Activated CD8-positive, alpha-beta T cell treated with anti-CD3 and anti-CD28 coated beads, Interleukin-2, amount 10 ng/mL, durations not matched to agents 7 days and 5 days (primary cell): ENCODE results near the gene DAPK2. TPM values are rescaled to one million over a fixed set of nuclear protein-coding genes. Genes with fewer than 3 reads are reported as not detected.
"Not testable (repeated sequence)": the region's sequence is repeated elsewhere in the genome, so short reads cannot be mapped to it uniquely, and the experiment has no call there.

Source experiments
- ATAC-seq: fragments of 150-1000 bp; cut with Tn5 transposase; one replicate; pipeline ENCODE4 v1.10.0; 2021; ENCODE audit warnings: moderate library complexity
- CTCF ChIA-PET: fragments of 350-600 bp; sonication (Branson Sonifier 250); formaldehyde crosslinking; loops from one replicate; lab custom pipeline; 2021; ENCODE audit warnings: antibody characterized with exemption; lab: Charles Lee
- POLR2A ChIA-PET: fragments of 350-600 bp; sonication (Branson Sonifier 250); formaldehyde crosslinking; loops from one replicate; lab custom pipeline; 2021; ENCODE audit warnings: antibody characterized with exemption; lab: Charles Lee
- DNase-seq: peaks from one replicate; pipeline ENCODE4 v3.0.0-alpha.2; 2020
- H3K27ac Mint-ChIP-seq: one replicate; pipeline ENCODE4 v1.8.0; 2021; ENCODE audit warnings: mild to moderate bottlenecking, mixed read lengths
- H3K27me3 Mint-ChIP-seq: one replicate; pipeline ENCODE4 v1.8.0; 2021; ENCODE audit warnings: low read depth, mixed read lengths
- H3K36me3 Mint-ChIP-seq: one replicate; pipeline ENCODE4 v1.8.0; 2021; ENCODE audit warnings: low read depth, mixed read lengths
- H3K4me1 Mint-ChIP-seq: one replicate; pipeline ENCODE4 v1.8.0; 2021; ENCODE audit warnings: low read depth, mixed read lengths
- H3K4me3 Mint-ChIP-seq: one replicate; pipeline ENCODE4 v1.8.0; 2021; ENCODE audit warnings: mild to moderate bottlenecking, mixed read lengths
- H3K9me3 Mint-ChIP-seq: one replicate; pipeline ENCODE4 v1.8.0; 2022; ENCODE audit warnings: mixed read lengths; ENCODE audit not compliant: insufficient read depth
- total RNA-seq, 2 experiments: library from RNA; stranded (reverse); gene quantifications; one replicate each; pipeline ENCODE4 v1.2.3, GENCODE V29; 2021

Gene DAPK2
- 1 to 10 TPM; 1.3 to 1.5 TPM for total RNA-seq

DNA sequence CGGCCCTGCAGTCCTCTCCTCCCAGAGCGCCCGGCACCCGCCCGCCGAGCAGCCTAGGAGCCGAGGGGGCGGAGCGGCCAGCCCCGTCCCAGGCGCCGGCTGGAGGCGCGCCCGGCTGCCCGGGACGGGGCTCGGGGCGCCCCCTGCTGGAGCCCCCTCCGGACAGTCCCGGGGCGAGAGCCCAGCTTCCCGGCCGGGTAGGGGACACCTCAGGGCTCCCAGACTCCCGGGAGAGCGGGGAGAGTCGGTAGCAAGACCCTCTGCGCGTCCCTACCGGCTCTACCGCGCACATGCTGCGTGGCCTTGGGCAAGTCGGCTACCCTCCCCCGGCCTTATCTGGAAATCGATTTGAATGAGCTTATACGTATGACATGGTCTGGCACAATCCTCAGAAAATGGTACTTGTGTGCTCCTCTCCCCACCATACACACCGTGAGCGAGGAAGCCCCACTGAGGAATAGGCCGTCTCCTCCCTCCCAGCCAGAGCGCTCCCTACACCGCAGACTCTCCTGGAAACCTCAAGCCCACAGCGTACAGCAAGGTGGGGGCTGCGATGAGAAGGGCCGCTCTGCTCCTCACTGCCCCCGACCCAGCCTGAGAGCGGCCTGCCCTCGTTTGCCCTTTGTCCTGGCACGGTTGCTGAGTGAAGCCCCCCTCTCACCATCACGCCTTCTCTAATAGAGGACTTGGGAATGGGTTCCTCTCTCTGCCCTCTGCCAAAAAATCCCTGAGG lies at the start of gene DAPK2:
Gene DAPK2 (minus strand): TSS at position 65 of the 733 bp plus-strand sequence. CDS start 6,224 bp downstream, outside the sequence.
- Mint-ChIP-seq H3K4me3 (peak within 1 kb of the TSS; percentile 70), H3K36me3 (no peaks in the 10 kb centered on the region), H3K27ac (peak within 1 kb of the TSS; percentile 31), H3K4me1 (peaks cover 13% of the 10 kb centered on the region), H3K9me3 (no peaks in the 10 kb centered on the region), H3K27me3 (peaks cover 34% of the 10 kb centered on the region)
- CTCF ChIA-PET: interaction anchor here (0.6 to 5.7 kb wide), 80 partner anchors 8 to 735 kb away, joined by 3 to 76 read pairs (median 4); no protein-coding TSS in a partner anchor
- ATAC-seq: peak; percentile 95
- POLR2A ChIA-PET: interaction anchor here (0.7 to 1.4 kb wide), 3 partner anchors 47 to 297 kb away, joined by 3 to 4 read pairs (median 3); partner anchors contain the start of gene CIAO2A
- peak; percentile 62 for DNase-seq

DNA sequence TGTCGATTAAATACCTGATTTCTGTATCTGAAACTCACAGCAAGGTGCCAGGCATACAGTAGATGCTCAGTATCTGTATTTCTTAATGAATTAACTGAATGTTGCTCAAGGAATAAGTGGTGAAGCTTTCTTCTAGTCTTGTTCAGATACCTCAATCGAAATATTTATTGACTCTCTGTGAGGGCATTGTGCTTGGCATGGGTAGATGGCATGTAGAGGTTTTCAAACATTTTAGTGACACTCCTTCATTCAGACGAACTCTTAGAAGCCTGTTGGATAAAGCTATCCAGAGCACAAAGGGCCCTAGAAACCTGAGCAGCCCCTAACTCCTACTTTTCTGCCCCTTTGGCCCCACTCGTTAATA lies 49.1 kb upstream of the DAPK2 start:
- Mint-ChIP-seq H3K4me3 (peak overlapping the region; percentile 99), H3K9me3 (no peaks in the 10 kb centered on the region), H3K36me3 (peaks cover 22% of the 10 kb centered on the region), H3K27ac (peak overlapping the region; percentile 100), H3K27me3 (no peaks in the 10 kb centered on the region), H3K4me1 (peaks cover 66% of the 10 kb centered on the region)
- ChIA-PET POLR2A (interaction anchor here (0.7 to 2.1 kb wide), 2 partner anchors 67 to 278 kb away, joined by 3 to 8 read pairs; partner anchors contain the start of gene PPIB), CTCF (interaction anchor here (1.8 to 2.6 kb wide), 2 partner anchors 11 to 58 kb away, joined by 9 to 13 read pairs; no protein-coding TSS in a partner anchor)
- DNase-seq (no peak), ATAC-seq (no peak)

DNA sequence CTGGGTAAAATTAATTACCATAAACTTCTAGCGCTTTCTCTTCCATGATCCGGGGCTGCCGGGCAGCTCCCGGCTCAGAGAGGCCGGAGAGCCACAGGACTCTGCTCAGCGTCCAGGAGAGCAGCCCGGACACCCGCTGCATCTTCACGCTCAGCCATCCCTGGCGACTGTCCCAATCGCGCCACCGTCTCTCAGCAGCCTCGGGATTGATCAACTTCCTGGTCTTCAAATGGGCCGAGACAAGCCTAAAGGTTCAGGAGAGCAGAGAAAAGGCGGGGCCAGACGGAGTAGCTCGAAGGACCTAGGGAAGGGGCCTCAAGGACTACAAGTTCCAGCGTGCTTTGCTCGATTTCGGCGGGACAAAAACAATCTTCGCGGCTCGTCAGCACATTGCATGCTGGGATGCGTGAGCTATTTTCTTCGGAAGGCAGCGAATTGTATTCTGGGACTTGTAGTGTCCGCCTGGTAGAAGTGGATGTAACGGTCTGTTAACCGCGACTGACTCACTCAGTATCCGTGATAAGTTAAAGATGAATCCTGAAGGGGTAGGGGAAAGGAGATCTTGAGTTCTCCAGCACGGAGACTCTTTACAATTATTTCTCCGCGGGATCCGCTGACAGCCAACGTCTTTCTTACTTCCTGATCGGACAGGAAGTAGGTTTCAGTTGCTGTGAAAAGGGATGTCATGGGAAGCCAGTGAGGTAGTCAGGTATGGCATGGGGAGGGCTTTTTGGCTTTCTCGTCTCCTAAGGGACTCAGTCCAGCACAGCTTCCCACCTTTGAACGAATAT lies 47.5 kb upstream of the DAPK2 start, which contains the start of gene CIAO2A:
Gene CIAO2A (minus strand): TSS at position 212 of the 791 bp plus-strand sequence. CDS start 70 bp downstream, at position 142.
- CTCF ChIA-PET: interaction anchor here (0.7 to 2.3 kb wide), 16 partner anchors 12 to 627 kb away, joined by 3 to 21 read pairs (median 3); no protein-coding TSS in a partner anchor
- Mint-ChIP-seq H3K36me3 (peaks cover 21% of the 10 kb centered on the region), H3K27ac (peak within 1 kb of the TSS; percentile 100), H3K27me3 (no peaks in the 10 kb centered on the region), H3K9me3 (no peaks in the 10 kb centered on the region), H3K4me1 (peaks cover 74% of the 10 kb centered on the region), H3K4me3 (peak within 1 kb of the TSS; percentile 99)
- DNase-seq (peak; percentile 98), ATAC-seq (peak; percentile 76)
- POLR2A ChIA-PET: interaction anchor here (0.6 to 2.4 kb wide), 15 partner anchors 18 to 936 kb away, joined by 3 to 11 read pairs (median 4); partner anchors contain the start of genes PPIB, RPS27L, SNX22 and USP3

DNA sequence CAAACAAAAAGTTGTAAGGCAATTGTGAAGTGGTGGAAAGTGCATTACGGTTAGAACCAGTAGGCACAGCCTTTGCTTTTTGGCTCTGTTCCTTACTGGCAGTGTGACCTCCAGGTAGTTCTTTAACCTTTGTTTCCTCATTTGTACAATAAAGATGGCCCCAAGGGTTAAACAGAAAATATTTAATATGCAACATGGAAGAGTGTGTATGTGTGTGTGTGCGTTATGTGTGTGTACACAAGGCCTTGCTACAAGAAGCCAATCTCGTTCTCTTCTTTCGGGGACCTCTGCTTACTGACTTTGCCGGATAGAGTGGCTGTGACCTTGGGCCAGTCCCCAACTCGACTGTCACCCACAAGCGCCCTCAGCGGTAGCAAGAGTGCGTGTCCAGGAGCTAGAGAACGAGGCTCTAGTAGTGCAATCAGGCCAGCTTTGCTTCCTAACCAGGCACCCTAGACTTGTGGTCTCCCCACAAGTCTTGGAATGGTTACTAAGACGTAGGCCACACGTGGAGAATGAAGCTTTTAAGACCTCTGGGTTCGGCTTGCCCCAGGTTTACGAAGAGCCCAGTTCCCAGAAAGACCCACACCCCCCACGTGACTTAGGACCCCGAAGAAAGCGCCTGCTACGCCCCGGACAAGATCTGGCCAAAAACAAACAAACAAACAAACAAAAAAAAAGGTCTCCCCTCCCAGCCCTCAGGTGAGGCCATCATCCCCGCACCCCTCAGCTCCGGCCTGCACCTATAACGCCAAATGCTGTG lies 46.8 kb upstream of the DAPK2 start:
- peak; percentile 58 for DNase-seq
- CTCF ChIA-PET: interaction anchor here (0.7 to 2.3 kb wide), 15 partner anchors 13 to 627 kb away, joined by 3 to 21 read pairs (median 3); no protein-coding TSS in a partner anchor
- POLR2A ChIA-PET: interaction anchor here (0.9 to 2.4 kb wide), 13 partner anchors 19 to 591 kb away, joined by 3 to 11 read pairs (median 4); partner anchors contain the start of genes PPIB, SNX22 and USP3
- peak overlapping the region; percentile 100 for H3K27ac Mint-ChIP-seq
- peaks cover under 1% of the 10 kb centered on the region for H3K9me3 Mint-ChIP-seq
- no peaks in the 10 kb centered on the region for H3K27me3 Mint-ChIP-seq
- peak overlapping the region; percentile 99 for H3K4me3 Mint-ChIP-seq
- peaks cover 71% of the 10 kb centered on the region for H3K4me1 Mint-ChIP-seq
- ATAC-seq: peak; percentile 6
- H3K36me3 Mint-ChIP-seq: peaks cover 23% of the 10 kb centered on the region

DNA sequence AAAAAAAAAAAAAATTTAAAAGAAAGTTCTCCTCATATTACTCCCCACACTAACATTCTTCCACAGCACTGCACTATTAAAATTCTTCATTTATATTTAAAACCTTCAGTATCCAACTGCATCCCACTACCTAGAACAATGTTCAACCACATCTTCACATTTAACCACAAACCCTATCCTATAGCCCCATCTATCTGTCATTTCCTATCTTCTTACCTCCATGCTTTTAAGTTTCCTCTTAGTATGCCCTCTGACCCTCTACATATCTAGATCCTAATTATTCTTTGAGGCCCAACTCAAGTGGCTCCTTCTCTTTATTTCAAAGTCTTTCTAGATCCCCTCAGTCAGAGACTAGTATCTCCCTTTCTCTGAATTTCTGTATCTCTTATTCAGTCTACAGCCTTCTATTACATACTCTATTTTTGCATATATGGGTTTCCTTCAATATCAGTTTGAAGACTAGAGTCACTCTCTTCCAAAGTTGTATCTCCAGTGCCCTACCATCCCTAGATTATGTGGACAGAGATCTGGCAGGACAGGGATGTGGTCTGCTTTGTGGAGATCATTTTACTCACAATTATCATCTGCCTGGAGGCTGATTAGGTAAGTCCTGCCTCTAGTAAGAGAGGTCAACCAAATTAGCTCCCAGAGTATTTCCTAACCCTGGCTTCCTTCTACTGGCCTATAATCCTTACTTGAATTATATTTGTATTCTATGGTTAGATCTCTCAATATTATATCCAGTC lies 46.0 kb upstream of the DAPK2 start:
- peaks cover 4% of the 10 kb centered on the region for H3K9me3 Mint-ChIP-seq
- no peak for ATAC-seq
- peaks cover 26% of the 10 kb centered on the region for H3K36me3 Mint-ChIP-seq
- ChIA-PET POLR2A (interaction anchor here (1.0 to 2.4 kb wide), 6 partner anchors 19 to 588 kb away, joined by 3 to 11 read pairs (median 6); partner anchors contain the start of genes PPIB, SNX22 and USP3), CTCF (interaction anchor here (1.6 to 2.3 kb wide), 4 partner anchors 24 to 482 kb away, joined by 5 to 21 read pairs (median 8); no protein-coding TSS in a partner anchor)
- H3K27me3 Mint-ChIP-seq: no peaks in the 10 kb centered on the region
- peaks cover 63% of the 10 kb centered on the region for H3K4me1 Mint-ChIP-seq
- peak overlapping the region; percentile 100 for H3K27ac Mint-ChIP-seq
- no peak for DNase-seq
- H3K4me3 Mint-ChIP-seq: peak overlapping the region; percentile 99

DNA sequence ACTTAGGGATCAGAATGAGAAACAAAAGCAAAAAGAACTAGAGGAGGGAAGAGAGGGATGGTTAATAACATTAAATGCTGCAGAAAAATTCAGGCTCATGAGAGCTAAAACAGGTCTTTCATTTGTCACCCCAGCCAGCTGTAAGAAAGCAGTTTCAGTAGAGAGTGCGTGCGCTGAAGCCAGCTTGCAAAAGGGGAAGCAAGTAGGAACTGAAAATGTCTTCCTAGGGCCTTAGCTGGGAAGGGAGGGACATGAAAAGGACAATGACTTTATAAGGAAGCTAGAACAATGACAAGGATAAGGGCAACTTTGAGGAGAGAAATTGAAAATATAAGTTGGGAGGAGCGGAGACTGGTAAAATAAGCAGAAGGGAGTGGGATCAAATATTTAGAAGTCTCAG lies 44.2 kb upstream of the DAPK2 start:
- no peak overlapping the region for H3K27ac Mint-ChIP-seq
- DNase-seq: no peak
- H3K9me3 Mint-ChIP-seq: peaks cover 4% of the 10 kb centered on the region
- ChIA-PET CTCF (interaction anchor here (1.1 to 3.2 kb wide), 3 partner anchors 21 to 63 kb away, joined by 3 to 12 read pairs (median 5); no protein-coding TSS in a partner anchor), POLR2A (no interaction called here)
- H3K36me3 Mint-ChIP-seq: peaks cover 30% of the 10 kb centered on the region
- peaks cover 53% of the 10 kb centered on the region for H3K4me1 Mint-ChIP-seq
- no peak overlapping the region for H3K4me3 Mint-ChIP-seq
- no peaks in the 10 kb centered on the region for H3K27me3 Mint-ChIP-seq
- no peak for ATAC-seq

DNA sequence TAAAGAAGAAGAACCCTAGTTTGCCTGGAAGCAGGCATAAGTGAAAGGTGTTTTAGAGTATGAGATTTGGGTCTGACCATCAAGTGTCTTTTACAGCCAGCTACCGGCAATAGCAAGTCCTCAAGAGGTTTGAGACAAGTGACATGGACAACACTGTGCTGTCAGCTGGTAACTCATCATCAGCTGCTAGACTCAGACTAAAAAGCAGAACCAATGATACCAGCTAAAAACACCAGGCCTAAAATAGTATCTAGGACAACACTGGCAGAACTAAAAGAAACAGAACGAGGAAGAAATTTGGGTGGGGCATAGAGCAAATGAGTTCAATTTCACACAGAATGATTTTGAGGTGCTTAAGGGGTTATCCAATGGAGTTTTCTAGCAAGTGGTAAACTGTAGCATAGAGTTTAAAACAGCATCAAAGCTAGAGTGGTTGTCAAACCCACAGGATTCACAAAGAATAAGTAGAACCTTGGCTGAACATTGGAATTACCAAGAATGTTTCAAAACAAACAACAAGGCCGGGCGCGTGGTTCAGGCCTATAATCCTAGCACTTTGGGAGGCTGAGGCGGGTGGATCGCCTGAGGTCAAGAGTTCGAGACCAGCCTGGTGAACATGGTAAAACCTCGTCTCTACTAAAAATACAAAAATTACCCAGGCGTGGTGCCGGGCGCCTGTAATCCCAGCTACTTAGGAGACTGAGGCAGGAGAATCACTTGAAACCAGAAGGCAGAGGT lies 43.4 kb upstream of the DAPK2 start:
- CTCF ChIA-PET: interaction anchor here (0.7 to 3.2 kb wide), 3 partner anchors 22 to 490 kb away, joined by 3 to 12 read pairs (median 6); no protein-coding TSS in a partner anchor
- Mint-ChIP-seq H3K36me3 (peaks cover 30% of the 10 kb centered on the region), H3K4me3 (no peak overlapping the region), H3K4me1 (peaks cover 45% of the 10 kb centered on the region), H3K27me3 (no peaks in the 10 kb centered on the region), H3K9me3 (peaks cover 4% of the 10 kb centered on the region), H3K27ac (no peak overlapping the region)
- DNase-seq: no peak
- POLR2A ChIA-PET: interaction anchor here (1.2 kb wide), 1 partner anchor 64 kb away, joined by 3 read pairs; no protein-coding TSS in a partner anchor
- ATAC-seq: no peak

DNA sequence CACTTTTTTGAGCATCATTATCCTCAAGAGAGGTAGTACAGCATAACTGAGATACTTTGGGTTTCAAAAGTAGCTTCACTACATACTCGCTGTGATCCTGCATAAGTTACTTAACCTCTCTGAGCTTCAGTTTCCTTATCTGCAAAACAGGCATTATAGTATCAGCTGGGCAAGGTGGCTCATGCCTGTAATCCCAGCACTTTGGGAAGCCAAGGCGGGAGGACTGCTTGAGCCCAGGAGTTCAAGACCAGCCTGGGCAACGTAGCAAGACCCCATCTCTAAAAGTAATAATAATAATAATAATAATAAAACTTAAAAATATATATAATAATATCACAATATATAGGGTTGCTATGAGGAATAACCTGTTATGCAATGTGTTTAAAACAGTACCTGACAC lies 36.5 kb upstream of the DAPK2 start:
- H3K36me3 Mint-ChIP-seq: peaks cover 23% of the 10 kb centered on the region
- no peaks in the 10 kb centered on the region for H3K27me3 Mint-ChIP-seq
- no peaks in the 10 kb centered on the region for H3K4me1 Mint-ChIP-seq
- no peak overlapping the region for H3K4me3 Mint-ChIP-seq
- ATAC-seq (no peak), DNase-seq (no peak)
- POLR2A ChIA-PET: no interaction called here
- H3K27ac Mint-ChIP-seq: no peak overlapping the region
- H3K9me3 Mint-ChIP-seq: peaks cover under 1% of the 10 kb centered on the region
- CTCF ChIA-PET: interaction anchor here (0.6 to 2.1 kb wide), 2 partner anchors 14 to 15 kb away, joined by 3 to 9 read pairs; no protein-coding TSS in a partner anchor

DNA sequence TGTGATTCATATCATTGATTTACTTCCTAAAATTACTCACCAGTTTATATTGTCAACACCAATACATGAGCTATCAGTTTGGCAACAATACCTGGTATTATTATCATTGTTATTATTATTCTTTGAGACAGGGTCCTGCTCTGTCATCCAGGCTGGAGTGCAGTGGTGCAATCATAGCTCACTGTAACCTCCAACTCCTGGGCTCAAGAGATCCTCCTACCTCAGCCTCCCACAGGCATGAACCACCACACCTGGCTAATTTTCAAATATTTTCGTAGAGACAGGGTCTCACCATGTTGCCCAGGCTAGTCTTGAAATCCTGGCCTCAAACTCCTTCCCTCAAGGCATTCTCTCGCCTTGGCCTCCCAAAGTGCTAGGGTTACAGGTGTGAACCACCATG lies 27.2 kb upstream of the DAPK2 start:
- ATAC-seq, H3K27me3 Mint-ChIP-seq, DNase-seq, H3K9me3 Mint-ChIP-seq, H3K27ac Mint-ChIP-seq, H3K4me3 Mint-ChIP-seq, POLR2A ChIA-PET: not testable (repeated sequence)
- CTCF ChIA-PET: interaction anchor here (0.7 to 1.7 kb wide), 4 partner anchors 10 to 321 kb away, joined by 3 to 5 read pairs (median 4); partner anchors contain the start of gene CIAO2A
- H3K36me3 Mint-ChIP-seq: peaks cover 30% of the 10 kb centered on the region
- H3K4me1 Mint-ChIP-seq: peaks cover 22% of the 10 kb centered on the region
